HepG2 (cell line): ENCODE results near the gene CARMIL1. TPM values are rescaled to one million over a fixed set of nuclear protein-coding genes. Genes with fewer than 3 reads are reported as not detected.

Experiments used
- ARID2 ChIP-seq: sonication (generic); formaldehyde crosslinking; IDR thresholded peaks from 2 replicates; pipeline ENCODE4 v1.8.1; 2022; ENCODE audit warnings: mild to moderate bottlenecking, missing genetic modification reagents, borderline replicate concordance
- BCL3 ChIP-seq: sonication (generic); formaldehyde crosslinking; IDR thresholded peaks from 2 replicates; pipeline ENCODE4 v1.5.1; 2020; ENCODE audit warnings: mild to moderate bottlenecking, missing genetic modification reagents, moderate library complexity
- CCDC6 ChIP-seq: sonication (generic); formaldehyde crosslinking; IDR thresholded peaks from 2 replicates; pipeline ENCODE4 v1.8.1; 2022; ENCODE audit warnings: mild to moderate bottlenecking, missing genetic modification reagents, moderate library complexity
- GABPB1 ChIP-seq: IDR thresholded peaks from 2 replicates; pipeline ENCODE4 v1.6.1; 2016; ENCODE audit warnings: mild to moderate bottlenecking, missing genetic modification reagents, moderate library complexity, missing compliant biosample characterization
- GATAD1 ChIP-seq: IDR thresholded peaks from 2 replicates; pipeline ENCODE4 v1.6.1; 2016; ENCODE audit warnings: missing genetic modification reagents, missing compliant biosample characterization
- LRRFIP1 ChIP-seq: sonication (generic); formaldehyde crosslinking; conservative IDR thresholded peaks from 2 replicates; pipeline ENCODE4 v1.4.0; 2020; ENCODE audit warnings: missing genetic modification reagents
- POLR2A ChIP-seq, 2 experiments: IDR thresholded peaks; 2 replicates each; pipeline ENCODE4 v1.6.1; 2011; ENCODE audit warnings: low read depth in 2 of 2, low read length in 2 of 2, mild to moderate bottlenecking in 1 of 2, moderate library complexity in 1 of 2; ENCODE audit not compliant: insufficient read depth in 1 of 2
- POLR2G ChIP-seq: fragments of 200-400 bp; formaldehyde crosslinking; IDR thresholded peaks from 2 replicates; pipeline ENCODE4 v1.6.1; 2018; ENCODE audit warnings: mild to moderate bottlenecking, low read depth, low read length, moderate library complexity
- PTBP1 ChIP-seq: fragments of 200-400 bp; formaldehyde crosslinking; IDR thresholded peaks from 2 replicates; pipeline ENCODE4 v1.6.1; 2018; ENCODE audit warnings: low read length, low read depth; ENCODE audit not compliant: poor library complexity, severe bottlenecking
- RNF2 ChIP-seq: fragments of 450-650 bp; conservative IDR thresholded peaks from 2 replicates; pipeline ENCODE4 v1.6.1; 2016; ENCODE audit warnings: low read depth
- SMARCE1 ChIP-seq: fragments of 450-650 bp; IDR thresholded peaks from 2 replicates; pipeline ENCODE4 v1.6.1; 2017; ENCODE audit warnings: borderline replicate concordance
- SNAI1 ChIP-seq: sonication (generic); formaldehyde crosslinking; IDR thresholded peaks from 2 replicates; pipeline ENCODE4 v1.5.0; 2020; ENCODE audit warnings: mild to moderate bottlenecking, missing genetic modification reagents, borderline replicate concordance
- ZBED4 ChIP-seq: sonication (generic); formaldehyde crosslinking; IDR thresholded peaks from 2 replicates; pipeline ENCODE4 v1.4.0; 2020; ENCODE audit warnings: missing genetic modification reagents, borderline replicate concordance
- ZNF24 ChIP-seq: fragments of 450-650 bp; IDR thresholded peaks from 2 replicates; pipeline ENCODE4 v1.6.1; 2017; ENCODE audit warnings: antibody characterized with exemption, mild to moderate bottlenecking
- ZNF337 ChIP-seq: sonication (generic); formaldehyde crosslinking; IDR thresholded peaks from 2 replicates; pipeline ENCODE4 v1.5.1; 2020; ENCODE audit warnings: missing genetic modification reagents, low read depth, mild to moderate bottlenecking, borderline replicate concordance
- ZNF546 ChIP-seq: sonication (generic); formaldehyde crosslinking; conservative IDR thresholded peaks from 2 replicates; pipeline ENCODE4 v1.8.1; 2023; ENCODE audit warnings: mild to moderate bottlenecking, missing genetic modification reagents
- polyA plus RNA-seq, 8 experiments: library from polyadenylated mRNA; depleted of rRNA in 3 of 8; stranded (reverse) in 7 of 8; unstranded in 1 of 8; fragments of >200 nt; fragmentation: Illumina TruSeq in 4 of 8; extraction: Trizol in 4 of 8; gene quantifications; 2 replicates each; pipeline versions ENCODE4 v1.2.1 to v1.2.3, GENCODE V29; 2011 to 2016; ENCODE audit warnings: low read depth in 4 of 8, missing spikeins in 1 of 8, mixed read lengths in 1 of 8; ENCODE audit not compliant: insufficient read depth in 1 of 8
- total RNA-seq, 5 experiments: library from RNA; depleted of rRNA; stranded (reverse); fragments of >200 nt; fragmentation: Illumina TruSeq; extraction: Trizol; gene quantifications; 2 replicates each; pipeline ENCODE4 v1.2.3, GENCODE V29; 2016; ENCODE audit warnings: low read depth in 1 of 5
- TF ChIP-seq, protein P1 (sequence below): sonication (generic); formaldehyde crosslinking; IDR thresholded peaks from 2 replicates; pipeline ENCODE4 v1.5.0; 2020; ENCODE audit warnings: mild to moderate bottlenecking, missing genetic modification reagents, borderline replicate concordance
- TF ChIP-seq, protein P2 (sequence below): sonication (generic); formaldehyde crosslinking; IDR thresholded peaks from 2 replicates; pipeline ENCODE4 v1.5.0; 2020; ENCODE audit warnings: missing genetic modification reagents

CARMIL1 gene
- total and polyA plus RNA-seq, 2 of the 13 experiments (the other 11 are each of a cell fraction or from before 2014, with no cell fraction given): 1.8 to 2.6 TPM

DNA sequence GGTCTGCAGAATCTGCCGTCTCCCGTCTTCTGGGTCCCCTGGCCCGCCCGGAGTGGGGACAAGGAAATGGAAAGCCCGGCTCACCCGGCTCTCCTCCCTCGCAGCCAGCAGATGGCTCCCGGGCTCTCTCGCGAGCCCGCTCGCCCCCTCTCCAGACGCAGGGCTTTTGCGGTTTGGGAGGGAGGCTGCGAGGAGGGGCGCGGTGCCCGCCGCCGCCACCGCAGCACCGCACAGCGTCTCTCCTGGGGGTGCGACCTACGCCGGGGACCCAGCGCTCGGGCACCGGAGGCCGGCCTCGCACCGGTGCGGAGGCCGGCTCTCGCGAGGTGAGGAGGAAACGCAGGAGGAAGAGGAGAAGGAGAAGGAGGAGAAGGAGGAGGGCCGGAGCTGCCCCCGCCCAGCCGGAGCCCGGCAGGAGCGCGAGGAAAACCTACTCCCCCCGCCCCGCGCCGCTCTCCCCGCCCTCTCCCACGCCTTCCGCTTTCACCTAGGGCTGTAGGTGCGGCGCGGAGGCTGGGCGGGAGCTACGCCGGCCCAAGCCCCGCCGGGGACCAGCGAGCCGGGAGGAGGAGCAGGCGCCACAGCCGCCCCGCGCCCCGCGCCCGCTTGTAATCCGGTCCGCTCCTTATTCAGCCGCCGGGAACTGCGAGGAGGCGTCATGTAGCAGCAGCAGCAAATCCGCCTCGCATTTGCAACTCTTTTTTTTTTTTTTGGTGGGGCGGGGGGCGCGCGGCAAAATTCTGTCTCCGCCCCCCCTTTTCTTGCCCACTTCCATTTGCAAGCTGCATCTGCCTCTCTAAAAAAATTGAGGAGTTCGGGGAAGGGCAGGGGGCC is at the start of gene CARMIL1 (continued):
- TF ChIP-seq, protein P1, sequence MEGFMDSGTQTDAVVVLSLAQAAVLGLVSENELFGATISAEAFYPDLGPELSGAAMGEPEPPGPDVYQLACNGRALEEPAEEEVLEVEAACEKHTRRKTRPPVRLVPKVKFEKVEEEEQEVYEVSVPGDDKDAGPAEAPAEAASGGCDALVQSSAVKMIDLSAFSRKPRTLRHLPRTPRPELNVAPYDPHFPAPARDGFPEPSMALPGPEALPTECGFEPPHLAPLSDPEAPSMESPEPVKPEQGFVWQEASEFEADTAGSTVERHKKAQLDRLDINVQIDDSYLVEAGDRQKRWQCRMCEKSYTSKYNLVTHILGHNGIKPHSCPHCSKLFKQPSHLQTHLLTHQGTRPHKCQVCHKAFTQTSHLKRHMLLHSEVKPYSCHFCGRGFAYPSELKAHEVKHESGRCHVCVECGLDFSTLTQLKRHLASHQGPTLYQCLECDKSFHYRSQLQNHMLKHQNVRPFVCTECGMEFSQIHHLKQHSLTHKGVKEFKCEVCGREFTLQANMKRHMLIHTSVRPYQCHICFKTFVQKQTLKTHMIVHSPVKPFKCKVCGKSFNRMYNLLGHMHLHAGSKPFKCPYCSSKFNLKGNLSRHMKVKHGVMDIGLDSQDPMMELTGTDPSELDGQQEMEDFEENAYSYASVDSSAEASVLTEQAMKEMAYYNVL: peak; percentile 81; the same call in 1 of the 2 replicates
- TF ChIP-seq ZNF546 (CRISPR knock-in tag): no peak; the same call in 1 of the 2 replicates
- no peak for TF ChIP-seq LRRFIP1 (CRISPR knock-in tag)
- TF ChIP-seq SNAI1 (CRISPR knock-in tag): no peak
- TF ChIP-seq RNF2: no peak
- no peak for TF ChIP-seq GATAD1
- no peak for TF ChIP-seq ZNF24
- no peak for TF ChIP-seq PTBP1
- TF ChIP-seq ZNF337 (CRISPR knock-in tag): no peak
- TF ChIP-seq, protein P2, sequence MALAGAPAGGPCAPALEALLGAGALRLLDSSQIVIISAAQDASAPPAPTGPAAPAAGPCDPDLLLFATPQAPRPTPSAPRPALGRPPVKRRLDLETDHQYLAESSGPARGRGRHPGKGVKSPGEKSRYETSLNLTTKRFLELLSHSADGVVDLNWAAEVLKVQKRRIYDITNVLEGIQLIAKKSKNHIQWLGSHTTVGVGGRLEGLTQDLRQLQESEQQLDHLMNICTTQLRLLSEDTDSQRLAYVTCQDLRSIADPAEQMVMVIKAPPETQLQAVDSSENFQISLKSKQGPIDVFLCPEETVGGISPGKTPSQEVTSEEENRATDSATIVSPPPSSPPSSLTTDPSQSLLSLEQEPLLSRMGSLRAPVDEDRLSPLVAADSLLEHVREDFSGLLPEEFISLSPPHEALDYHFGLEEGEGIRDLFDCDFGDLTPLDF (CRISPR knock-in tag): no peak
- no peak for TF ChIP-seq BCL3 (CRISPR knock-in tag)
- TF ChIP-seq CCDC6: no peak
- TF ChIP-seq ZBED4 (CRISPR knock-in tag): peak; percentile 62
- no peak for TF ChIP-seq ARID2
- no peak for TF ChIP-seq SMARCE1
- TF ChIP-seq POLR2A (IDR thresholded peaks at IDR 0.05; ENCODE audit: insufficient read depth in 1 of 2, low read depth in 2 of 2, low read length in 2 of 2): no peak
- peak; percentile 81 for TF ChIP-seq GABPB1 (CRISPR knock-in tag)
- 0 out of 2 replicates have a peak, but pooled peaks have one; percentile 33 for TF ChIP-seq POLR2G
